ENCODE data around the gene KLHDC8B.
A peak's percentile ranks its signal among the peaks of the same experiment; 100 is the strongest.

KLHDC8B gene

GRCh38 chr3:49171775-49172500 is 540 bp downstream of the KLHDC8B start:
- Histone ChIP-seq H3K36me3 (ENCODE audit: control insufficient read depth, insufficient read depth, low read length) (peaks cover 31% of the 10 kb centered on the region), H3K9me3 (ENCODE audit: control insufficient read depth, low read length) (no peaks in the 10 kb centered on the region), H3K27ac (ENCODE audit: low read depth, low read length, severe bottlenecking) (peak overlapping the region; percentile 23), H3K4me3 (ENCODE audit: extremely low read depth, insufficient read depth, low read length, poor library complexity, severe bottlenecking) (peak overlapping the region; percentile 85), H3K4me1 (ENCODE audit: control insufficient read depth, insufficient read depth, low read length, poor library complexity, severe bottlenecking) (peaks cover 21% of the 10 kb centered on the region)
- WGBS, 2 experiments (ENCODE audit: insufficient coverage in 2 of 2) = 20 to 33% methylated on average over 2 to 3 of the region's 7 CpGs

- H3K36me3 ChIP-seq (ENCODE audit: control insufficient read depth, insufficient read depth, low read length) = peaks cover 31% of the 10 kb centered on the region
- peak overlapping the region; percentile 85 for H3K4me3 ChIP-seq (ENCODE audit: extremely low read depth, insufficient read depth, low read length, poor library complexity, severe bottlenecking)
- peaks cover 21% of the 10 kb centered on the region for H3K4me1 ChIP-seq (ENCODE audit: control insufficient read depth, insufficient read depth, low read length, poor library complexity, severe bottlenecking)
- H3K9me3 ChIP-seq (ENCODE audit: control insufficient read depth, low read length) = no peaks in the 10 kb centered on the region
- H3K27ac ChIP-seq (ENCODE audit: low read depth, low read length, severe bottlenecking) = peak overlapping the region; percentile 92
- 95 to 96% methylated on average over 4 to 6 of the region's 7 CpGs for WGBS, 2 experiments (ENCODE audit: insufficient coverage in 2 of 2)
Observed at GRCh38 chr3:49172551-49173041, 1.2 kb downstream of the KLHDC8B start.

DNA sequence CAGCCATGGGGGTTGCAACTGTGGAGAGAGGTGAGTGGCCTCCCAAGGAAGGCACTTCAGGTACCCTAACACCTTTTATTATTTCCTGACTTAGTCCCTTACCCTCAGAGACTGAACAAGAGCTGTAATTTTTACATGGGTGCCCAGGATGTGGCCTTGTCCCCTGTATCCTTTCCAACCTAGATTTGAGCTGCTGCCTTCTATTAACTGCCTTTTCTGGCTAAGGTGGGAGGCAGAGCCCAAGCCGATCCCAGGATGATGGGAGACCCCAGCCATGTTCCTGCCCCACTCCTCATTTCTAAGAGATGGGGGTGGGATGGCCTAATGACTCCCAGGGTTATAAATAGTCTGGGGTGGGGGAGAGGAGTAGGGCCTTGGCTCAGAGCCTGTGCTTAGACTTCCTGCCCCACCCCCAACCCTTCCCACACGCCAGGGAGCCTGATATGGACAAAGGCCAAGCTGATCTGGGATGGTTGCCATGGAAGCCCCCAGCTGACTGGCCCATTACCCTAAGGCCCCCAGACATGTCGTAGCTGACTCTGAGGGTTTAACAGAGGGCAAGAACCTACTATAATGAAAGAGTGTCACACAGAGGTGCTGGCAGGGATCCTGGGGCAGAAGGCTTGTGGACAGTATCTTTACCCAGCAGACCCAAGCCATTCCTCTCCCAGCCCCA is 1.9 kb downstream of the KLHDC8B start:
- peaks cover 31% of the 10 kb centered on the region for H3K36me3 ChIP-seq (ENCODE audit: control insufficient read depth, insufficient read depth, low read length)
- peak overlapping the region; percentile 85 for H3K4me3 ChIP-seq (ENCODE audit: extremely low read depth, insufficient read depth, low read length, poor library complexity, severe bottlenecking)
- WGBS, 2 experiments (ENCODE audit: insufficient coverage in 2 of 2) = 8% methylated on average over 1 of the region's 3 CpGs; no CpG with 5 or more reads in 1 of the 2 experiments
- H3K4me1 ChIP-seq (ENCODE audit: control insufficient read depth, insufficient read depth, low read length, poor library complexity, severe bottlenecking) = peaks cover 21% of the 10 kb centered on the region
- peak overlapping the region; percentile 92 for H3K27ac ChIP-seq (ENCODE audit: low read depth, low read length, severe bottlenecking)
- H3K9me3 ChIP-seq (ENCODE audit: control insufficient read depth, low read length) = no peaks in the 10 kb centered on the region

DNA sequence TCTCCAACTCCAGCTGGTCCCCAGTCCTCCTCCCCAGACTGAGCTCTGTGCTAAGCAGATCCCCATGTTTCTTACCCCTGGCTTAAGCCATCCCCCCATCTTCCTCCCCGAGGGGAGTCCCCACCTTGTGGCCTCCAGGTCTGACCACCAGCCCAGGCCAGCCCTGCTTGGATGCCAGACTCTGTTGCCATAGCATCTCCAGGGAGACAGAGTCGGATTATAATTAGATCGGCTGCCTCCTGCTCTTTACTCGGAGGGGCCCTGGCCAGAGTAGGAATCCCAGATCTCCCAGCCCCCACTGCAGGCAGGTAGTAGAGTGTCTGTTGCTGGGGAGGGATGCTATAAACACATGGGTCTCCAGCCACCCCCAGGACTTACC is 2.4 kb downstream of the KLHDC8B start:
- Histone ChIP-seq H3K36me3 (ENCODE audit: control insufficient read depth, insufficient read depth, low read length) (peaks cover 31% of the 10 kb centered on the region), H3K9me3 (ENCODE audit: control insufficient read depth, low read length) (no peaks in the 10 kb centered on the region), H3K4me1 (ENCODE audit: control insufficient read depth, insufficient read depth, low read length, poor library complexity, severe bottlenecking) (peaks cover 21% of the 10 kb centered on the region), H3K4me3 (ENCODE audit: extremely low read depth, insufficient read depth, low read length, poor library complexity, severe bottlenecking) (peak overlapping the region; percentile 85), H3K27ac (ENCODE audit: low read depth, low read length, severe bottlenecking) (peak overlapping the region; percentile 92)
- 54 to 60% methylated on average over 1 to 3 of the region's 4 CpGs for WGBS, 2 experiments (ENCODE audit: insufficient coverage in 2 of 2)

- H3K9me3 ChIP-seq (ENCODE audit: control insufficient read depth, low read length) = no peaks in the 10 kb centered on the region
- H3K4me3 ChIP-seq (ENCODE audit: extremely low read depth, insufficient read depth, low read length, poor library complexity, severe bottlenecking) = no peak overlapping the region
- WGBS, 2 experiments (ENCODE audit: insufficient coverage in 2 of 2) = 94 to 95% methylated on average over 6 to 7 of the region's 9 CpGs
- H3K4me1 ChIP-seq (ENCODE audit: control insufficient read depth, insufficient read depth, low read length, poor library complexity, severe bottlenecking) = peaks cover 21% of the 10 kb centered on the region
- peak overlapping the region; percentile 92 for H3K27ac ChIP-seq (ENCODE audit: low read depth, low read length, severe bottlenecking)
- H3K36me3 ChIP-seq (ENCODE audit: control insufficient read depth, insufficient read depth, low read length) = peaks cover 31% of the 10 kb centered on the region
Observed at GRCh38 chr3:49174397-49174985, 3.1 kb downstream of the KLHDC8B start.

GRCh38 chr3:49175530-49175929 is 4.1 kb downstream of the KLHDC8B start:
- H3K4me3 ChIP-seq (ENCODE audit: extremely low read depth, insufficient read depth, low read length, poor library complexity, severe bottlenecking) = no peak overlapping the region
- peaks cover 31% of the 10 kb centered on the region for H3K36me3 ChIP-seq (ENCODE audit: control insufficient read depth, insufficient read depth, low read length)
- 91 to 100% methylated on average over 3 to 7 of the region's 8 CpGs for WGBS, 2 experiments (ENCODE audit: insufficient coverage in 2 of 2)
- H3K4me1 ChIP-seq (ENCODE audit: control insufficient read depth, insufficient read depth, low read length, poor library complexity, severe bottlenecking) = peaks cover 21% of the 10 kb centered on the region
- H3K9me3 ChIP-seq (ENCODE audit: control insufficient read depth, low read length) = no peaks in the 10 kb centered on the region
- no peak overlapping the region for H3K27ac ChIP-seq (ENCODE audit: low read depth, low read length, severe bottlenecking)

DNA sequence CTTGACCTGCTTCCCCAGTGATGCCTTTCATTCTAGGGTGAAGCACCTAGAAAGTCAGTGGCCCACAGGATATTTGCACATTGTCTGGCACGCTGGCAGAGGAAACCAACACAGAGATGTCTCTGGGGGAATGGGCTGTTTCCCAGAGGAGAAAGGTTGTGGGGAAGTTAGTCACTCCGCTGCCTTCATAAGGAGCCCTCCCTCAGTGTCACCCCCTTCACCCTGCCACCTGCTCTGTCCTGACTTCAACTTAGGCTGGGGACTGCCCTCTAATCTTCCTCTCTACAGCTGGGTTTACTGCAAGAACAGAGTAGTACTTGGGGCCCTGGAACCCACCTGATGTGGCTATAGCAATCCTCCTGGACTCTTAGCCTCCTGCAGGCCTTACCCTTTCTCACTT is 5.7 kb downstream of the KLHDC8B start:
- Histone ChIP-seq H3K36me3 (ENCODE audit: control insufficient read depth, insufficient read depth, low read length) (peaks cover 31% of the 10 kb centered on the region), H3K4me3 (ENCODE audit: extremely low read depth, insufficient read depth, low read length, poor library complexity, severe bottlenecking) (no peak overlapping the region), H3K27ac (ENCODE audit: low read depth, low read length, severe bottlenecking) (no peak overlapping the region), H3K4me1 (ENCODE audit: control insufficient read depth, insufficient read depth, low read length, poor library complexity, severe bottlenecking) (peaks cover 21% of the 10 kb centered on the region), H3K9me3 (ENCODE audit: control insufficient read depth, low read length) (no peaks in the 10 kb centered on the region)
- 100% methylated on average over 1 of the region's 2 CpGs; no CpG with 5 or more reads in 1 of the 2 experiments for WGBS, 2 experiments (ENCODE audit: insufficient coverage in 2 of 2)

DNA sequence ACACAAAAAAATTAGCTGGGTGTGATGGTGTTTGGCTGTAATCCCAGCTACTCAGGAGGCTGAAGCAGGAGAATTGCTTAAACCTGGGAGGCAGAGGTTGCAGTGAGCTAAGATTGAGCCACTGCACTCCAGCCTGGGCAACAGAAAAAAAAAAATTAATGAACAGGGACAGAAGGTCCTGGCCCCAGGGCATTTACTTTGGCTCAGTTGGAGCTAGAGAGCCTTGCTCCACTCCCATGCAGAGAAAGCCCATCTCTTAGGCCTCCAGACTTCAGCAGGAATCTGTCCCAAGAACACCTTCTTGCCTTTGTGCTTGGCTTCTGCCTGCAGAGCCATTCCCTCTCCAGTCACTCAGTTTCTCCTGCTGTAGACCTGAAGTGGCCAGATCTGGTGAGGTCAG is 8.7 kb downstream of the KLHDC8B start:
- Histone ChIP-seq H3K4me3 (ENCODE audit: extremely low read depth, insufficient read depth, low read length, poor library complexity, severe bottlenecking) (no peak overlapping the region), H3K4me1 (ENCODE audit: control insufficient read depth, insufficient read depth, low read length, poor library complexity, severe bottlenecking) (no peaks in the 10 kb centered on the region), H3K9me3 (ENCODE audit: control insufficient read depth, low read length) (no peaks in the 10 kb centered on the region), H3K27ac (ENCODE audit: low read depth, low read length, severe bottlenecking) (no peak overlapping the region), H3K36me3 (ENCODE audit: control insufficient read depth, insufficient read depth, low read length) (peaks cover 18% of the 10 kb centered on the region)

- 63 to 78% methylated on average over 1 to 3 of the region's 6 CpGs for WGBS, 2 experiments (ENCODE audit: insufficient coverage in 2 of 2)
- peaks cover 6% of the 10 kb centered on the region for H3K36me3 ChIP-seq (ENCODE audit: control insufficient read depth, insufficient read depth, low read length)
- no peak overlapping the region for H3K4me3 ChIP-seq (ENCODE audit: extremely low read depth, insufficient read depth, low read length, poor library complexity, severe bottlenecking)
- no peaks in the 10 kb centered on the region for H3K9me3 ChIP-seq (ENCODE audit: control insufficient read depth, low read length)
- no peak overlapping the region for H3K27ac ChIP-seq (ENCODE audit: low read depth, low read length, severe bottlenecking)
- H3K4me1 ChIP-seq (ENCODE audit: control insufficient read depth, insufficient read depth, low read length, poor library complexity, severe bottlenecking) = no peaks in the 10 kb centered on the region
Observed at GRCh38 chr3:49181351-49181750, 10.0 kb downstream of the KLHDC8B start.

DNA sequence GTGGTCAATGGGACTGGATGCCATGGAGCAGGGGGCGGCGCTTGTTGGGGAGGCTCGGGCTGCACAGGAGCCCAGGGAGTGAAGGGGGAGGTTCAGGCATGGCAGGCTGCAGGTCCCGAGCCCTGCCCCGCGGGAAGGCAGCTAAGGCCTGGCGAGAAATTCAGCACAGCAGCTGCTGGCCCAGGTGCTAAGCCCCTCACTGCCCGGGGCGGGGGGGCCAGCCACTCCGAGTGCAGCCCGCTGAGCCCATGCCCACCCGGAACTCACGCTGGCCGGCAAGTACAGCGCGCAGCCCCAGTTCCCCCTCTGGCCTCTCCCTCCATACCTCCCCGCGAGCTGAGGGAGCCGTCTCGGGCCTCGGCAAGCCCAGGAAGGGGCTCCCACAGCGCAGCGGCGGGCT is 11.3 kb downstream of the KLHDC8B start:
- H3K4me3 ChIP-seq (ENCODE audit: extremely low read depth, insufficient read depth, low read length, poor library complexity, severe bottlenecking) = no peak overlapping the region
- no peaks in the 10 kb centered on the region for H3K9me3 ChIP-seq (ENCODE audit: control insufficient read depth, low read length)
- WGBS, 2 experiments (ENCODE audit: insufficient coverage in 2 of 2) = 88 to 91% methylated on average over 17 of the region's 24 CpGs
- H3K4me1 ChIP-seq (ENCODE audit: control insufficient read depth, insufficient read depth, low read length, poor library complexity, severe bottlenecking) = peaks cover 6% of the 10 kb centered on the region
- H3K36me3 ChIP-seq (ENCODE audit: control insufficient read depth, insufficient read depth, low read length) = no peaks in the 10 kb centered on the region
- H3K27ac ChIP-seq (ENCODE audit: low read depth, low read length, severe bottlenecking) = no peak overlapping the region
